Gastroesophageal sphincter (tissue), 3 donors: Measurements from ENCODE around the gene PIK3C2G.

Experiments used
- CTCF ChIP-seq, 4 experiments: fragments of 200-600 bp in 2 of 4; fragments of 450-650 bp in 2 of 4; sonication (generic) in 1 of 4; IDR thresholded peaks; one replicate each; pipeline ENCODE4 v1.5.1; 2017 to 2019; ENCODE audit warnings: antibody characterized with exemption in 4 of 4, mild to moderate bottlenecking in 2 of 4, moderate library complexity in 2 of 4
- EP300 ChIP-seq: sonication (generic); formaldehyde crosslinking; IDR thresholded peaks from one replicate; pipeline ENCODE4 v1.6.1; 2017; ENCODE audit warnings: antibody characterized with exemption, mild to moderate bottlenecking
- POLR2A ChIP-seq, 2 donors: fragments of 450-650 bp; IDR thresholded peaks; one replicate each; pipeline ENCODE4 v1.6.1; 2017; ENCODE audit warnings: antibody characterized with exemption in 2 of 2, mild to moderate bottlenecking in 2 of 2, moderate library complexity in 1 of 2
- POLR2AphosphoS5 ChIP-seq: sonication (generic); formaldehyde crosslinking; IDR thresholded peaks from one replicate; pipeline ENCODE4 v1.6.1; 2017; ENCODE audit warnings: antibody characterized with exemption

- no peak for TF ChIP-seq CTCF (IDR thresholded peaks at IDR 0.05)
- no peak for TF ChIP-seq POLR2A (IDR thresholded peaks at IDR 0.05)
- no peak for TF ChIP-seq EP300
- TF ChIP-seq POLR2AphosphoS5 = no peak
Measured at GRCh38 chr12:18644564-18644963, 383.2 kb downstream of the PIK3C2G start.
